Colon (tissue), 2 donors: ENCODE measurements around the gene SETD1B.
"Not testable (repeated sequence)": the region's sequence is repeated elsewhere in the genome, so short reads cannot be mapped to it uniquely, and the experiment has no call there.

ENCODE experiments used
- FAIRE-seq: peaks from 2 replicates; lab custom pipeline; 2012; peaks lifted over from hg19 to GRCh38; lab: Jason Lieb, UNC
- donor health status: control.
- donor health status: control.

The SETD1B gene

GRCh38 chr12:121803861-121804416 is at the start of gene SETD1B:
Gene SETD1B, plus strand, starts transcription at chr12:121804009. Its CDS starts 729 bp downstream, at chr12:121804738.
- FAIRE-seq = no peak

DNA sequence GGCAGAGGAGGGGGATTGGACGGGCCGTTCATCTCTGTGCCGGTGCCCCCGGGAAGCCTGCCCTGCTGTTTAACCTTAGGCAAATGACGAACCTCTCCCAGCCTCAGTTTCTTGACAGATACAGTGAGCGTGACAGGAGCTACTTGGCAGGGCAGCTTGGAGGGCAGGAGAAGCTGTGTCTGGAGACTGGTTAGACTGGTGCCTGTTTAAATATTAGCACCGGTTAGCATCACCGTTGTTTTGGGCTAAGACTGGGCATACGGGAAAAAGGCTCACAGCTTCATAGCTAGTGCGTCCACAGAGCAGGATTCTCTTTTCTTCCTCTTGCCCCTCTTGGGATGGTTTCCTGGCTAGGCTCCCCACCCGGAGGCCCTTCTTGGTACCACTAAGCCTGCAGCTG is 49.0 kb upstream of the SETD1B start:
- FAIRE-seq = no peak

- FAIRE-seq = no peak
Observed at GRCh38 chr12:121755591-121755990, 48.2 kb upstream of the SETD1B start.

GRCh38 chr12:121758536-121758935 is 45.3 kb upstream of the SETD1B start:
- FAIRE-seq = not testable (repeated sequence)

- no peak for FAIRE-seq
Observed at GRCh38 chr12:121762269-121762668, 41.5 kb upstream of the SETD1B start.

GRCh38 chr12:121764808-121765207 is 39.0 kb upstream of the SETD1B start:
- no peak for FAIRE-seq

DNA sequence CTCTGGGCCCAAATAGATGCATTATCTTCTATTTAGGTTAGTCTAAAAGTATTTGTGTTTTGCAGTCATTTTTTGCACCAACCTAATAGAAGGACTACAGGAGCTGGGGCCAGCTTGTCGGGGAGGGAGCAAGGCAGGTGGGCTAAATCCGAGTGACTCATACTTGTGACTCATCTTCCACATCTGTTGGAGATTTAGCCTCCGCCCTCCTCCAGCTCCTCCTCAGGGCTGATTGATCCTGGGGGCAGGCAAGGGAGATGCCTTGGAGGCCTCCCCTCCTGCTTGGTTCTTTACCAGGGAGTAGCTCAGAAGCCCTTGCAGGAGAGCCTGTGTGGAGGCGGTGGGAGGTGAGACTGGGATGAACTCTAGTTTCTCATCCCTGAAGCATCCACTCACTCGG is 38.2 kb upstream of the SETD1B start:
- no peak for FAIRE-seq

DNA sequence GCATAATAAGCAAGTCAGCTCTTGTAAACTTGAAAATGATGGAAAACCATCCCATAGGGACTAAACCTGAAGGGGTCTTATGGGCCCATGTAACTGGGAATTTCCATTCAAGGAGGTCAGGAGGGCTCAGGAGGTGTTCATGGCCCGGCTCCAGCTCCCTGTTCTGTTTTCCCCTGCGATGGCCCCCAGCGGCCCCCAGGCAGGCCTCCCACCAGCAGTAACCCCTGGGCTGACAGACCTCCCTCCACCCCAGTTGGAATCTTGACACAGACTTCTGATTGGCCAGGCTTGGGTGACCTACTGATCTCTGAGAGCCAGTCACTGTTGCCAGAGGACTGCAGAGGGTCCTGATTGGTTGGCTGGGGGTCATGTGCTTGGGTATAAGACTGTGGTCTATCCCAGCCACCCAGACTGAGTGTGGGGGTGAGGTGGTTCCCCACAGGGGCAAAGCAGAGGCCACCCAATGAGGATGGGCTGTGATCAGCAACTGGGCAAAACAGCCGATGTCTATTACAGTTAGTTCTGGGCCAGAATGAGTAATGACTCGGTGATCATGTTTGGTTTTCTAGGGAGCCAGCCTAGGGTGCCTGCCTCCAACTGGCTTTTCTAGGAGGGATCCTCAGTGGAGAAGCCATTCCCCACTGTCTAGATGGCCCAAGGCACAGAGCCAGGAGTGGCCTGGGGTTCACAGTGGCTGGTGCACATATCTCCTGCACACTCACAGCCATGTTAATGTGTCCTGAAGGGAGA is 37.3 kb upstream of the SETD1B start:
- no peak for FAIRE-seq

- FAIRE-seq = no peak
Observed at GRCh38 chr12:121767525-121768016, 36.2 kb upstream of the SETD1B start.

DNA sequence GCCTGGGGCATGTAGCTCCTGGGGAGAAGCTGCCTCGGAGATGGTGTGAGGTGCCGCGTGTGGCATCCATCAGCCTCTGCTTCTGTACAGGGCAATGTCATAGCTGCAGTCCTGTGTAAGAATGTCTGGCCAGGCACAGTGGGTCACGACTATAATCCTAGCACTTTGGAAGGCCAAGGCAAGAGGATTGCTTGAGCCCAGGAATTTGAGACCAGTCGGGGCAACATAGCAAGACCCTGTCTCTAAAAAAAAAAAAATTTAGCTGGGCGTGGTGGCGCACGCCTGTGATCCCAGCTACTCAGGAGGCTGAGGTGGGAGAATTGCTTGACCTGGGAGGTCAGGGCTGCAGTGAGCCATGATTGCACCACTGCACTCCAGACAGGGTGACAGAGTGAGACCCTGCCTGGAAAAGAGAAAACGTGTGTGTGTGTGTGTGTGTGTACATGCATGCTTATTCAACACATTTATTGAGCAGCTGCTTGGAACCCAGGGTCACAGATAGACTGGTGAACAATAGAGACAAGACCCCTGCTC is 34.4 kb upstream of the SETD1B start:
- no peak for FAIRE-seq

DNA sequence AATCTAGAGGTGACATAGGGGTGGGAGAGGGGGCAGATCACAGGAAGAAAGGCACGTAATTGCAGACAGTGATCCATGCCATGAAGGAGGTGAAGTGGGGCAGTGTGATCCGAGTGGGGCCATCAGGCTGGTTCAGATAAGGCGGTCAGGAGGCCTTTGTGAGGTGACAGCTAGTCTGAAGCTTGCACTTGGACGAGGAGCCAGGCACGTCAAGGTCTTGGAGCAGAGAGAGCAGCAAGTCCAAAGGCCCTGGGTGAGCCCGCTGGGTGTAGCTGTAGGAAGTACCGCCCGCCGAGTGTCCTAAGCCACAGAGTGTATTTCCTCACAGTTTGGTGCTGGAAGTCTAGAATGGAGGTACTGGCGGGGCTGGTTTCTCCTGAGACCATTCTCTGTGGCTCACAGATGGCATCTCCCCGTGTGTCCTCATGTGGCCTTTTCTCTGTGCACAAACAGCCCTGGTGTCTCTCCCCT is 33.9 kb upstream of the SETD1B start:
- no peak for FAIRE-seq

GRCh38 chr12:121770388-121770787 is 33.4 kb upstream of the SETD1B start:
- no peak for FAIRE-seq

- no peak for FAIRE-seq
Observed at GRCh38 chr12:121770813-121771625, 32.8 kb upstream of the SETD1B start.

DNA sequence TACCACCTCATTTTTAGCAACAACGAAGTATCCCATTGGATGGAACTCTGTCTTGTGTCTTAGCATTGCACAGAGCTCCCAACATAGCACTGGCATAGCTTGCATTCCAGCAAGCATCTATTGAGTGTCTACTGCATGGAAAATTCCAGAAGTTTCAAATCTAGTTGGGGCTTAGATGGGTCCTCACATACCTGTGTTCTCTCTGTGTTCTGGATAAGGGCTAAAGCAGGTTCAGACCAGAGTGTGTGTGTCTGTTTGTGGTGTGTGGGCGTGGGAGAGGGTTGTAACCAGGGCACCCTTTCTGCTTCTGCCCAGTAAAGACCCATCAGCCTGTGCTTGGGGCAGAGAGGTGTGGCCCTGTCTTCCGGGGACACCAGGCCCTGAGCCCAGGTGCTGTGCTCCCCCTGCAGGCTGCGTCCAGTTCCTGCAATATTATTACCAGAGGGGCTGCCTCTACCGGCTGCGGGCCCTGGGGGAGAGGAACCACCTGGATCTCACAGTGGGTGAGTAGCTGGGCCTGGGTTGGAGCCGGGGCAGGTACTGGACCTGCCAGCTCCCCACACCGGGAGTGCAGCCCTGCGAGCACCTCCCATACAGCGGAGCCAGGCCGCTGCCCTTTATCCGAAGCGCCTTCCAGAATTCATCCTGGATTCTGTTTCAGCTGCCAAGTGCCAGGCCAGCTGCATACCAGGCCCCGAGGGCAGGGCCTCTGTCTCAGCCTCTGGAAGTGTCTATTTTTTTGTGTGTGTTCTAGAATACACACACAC is 30.6 kb upstream of the SETD1B start:
- FAIRE-seq = no peak

- FAIRE-seq = no peak
Observed at GRCh38 chr12:121774968-121775474, 28.8 kb upstream of the SETD1B start.

DNA sequence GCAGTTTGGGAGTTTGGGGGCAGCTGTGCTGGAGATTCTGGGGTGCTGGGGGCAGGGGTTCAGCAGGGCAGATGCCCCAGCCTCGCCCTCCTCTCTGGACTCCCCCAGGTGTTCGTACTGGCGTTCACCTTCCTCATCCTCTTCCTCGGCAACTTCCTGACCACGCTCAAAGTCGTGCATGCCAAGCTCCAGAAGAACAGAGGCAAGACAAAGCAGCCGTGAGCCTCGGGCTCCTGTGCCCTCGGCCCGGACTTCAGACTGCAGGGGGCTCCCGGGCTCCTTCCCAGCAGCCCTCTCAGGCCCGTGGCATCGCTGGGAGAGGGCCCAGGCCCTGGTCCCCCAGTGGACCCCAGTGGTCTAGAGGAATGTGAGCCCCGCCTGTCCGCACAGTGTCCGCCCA is 28.3 kb upstream of the SETD1B start:
- no peak for FAIRE-seq

DNA sequence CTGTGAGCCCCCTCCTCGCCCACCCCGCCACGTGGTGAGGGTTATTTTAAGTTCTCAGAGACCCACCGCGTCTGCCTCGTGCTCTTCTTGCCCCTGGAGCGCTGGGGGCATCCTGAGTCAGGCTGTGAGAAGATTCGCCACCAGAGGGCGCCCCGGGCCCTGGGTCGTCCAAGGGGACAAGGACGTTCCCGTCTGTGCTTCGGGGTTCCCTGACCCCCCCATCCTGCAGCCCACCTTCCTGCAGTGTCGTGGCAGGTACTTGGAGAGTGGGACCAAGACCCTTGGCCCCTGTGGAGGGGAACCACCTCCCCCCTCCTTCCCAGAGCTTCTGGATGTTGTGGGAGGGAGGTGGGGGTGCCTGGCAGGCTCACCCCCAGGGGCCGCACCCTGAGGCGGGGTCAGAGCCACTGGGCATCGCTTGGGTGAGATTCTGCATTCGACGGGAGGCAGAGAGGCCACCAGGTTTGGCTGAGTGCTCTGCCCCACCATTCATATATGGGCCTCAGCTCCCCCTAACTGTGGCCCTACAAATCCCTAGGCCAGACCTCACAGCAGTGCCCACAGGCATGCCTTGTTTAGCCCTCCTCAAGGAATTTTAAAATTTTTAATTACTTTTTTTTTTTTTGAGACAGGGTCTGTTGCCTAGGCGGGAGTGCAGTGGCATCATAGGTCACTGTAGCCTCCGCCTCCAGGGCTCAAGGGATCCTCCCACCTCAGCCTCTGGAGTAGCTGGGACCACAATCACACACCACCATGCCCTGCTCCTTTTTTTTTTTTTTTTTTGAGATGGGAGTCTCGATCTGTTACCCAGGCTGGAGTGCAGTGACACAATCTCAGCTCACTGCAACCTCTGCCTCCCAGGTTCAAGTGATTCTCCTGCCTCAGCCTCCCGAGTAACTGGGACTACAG is 27.4 kb upstream of the SETD1B start:
- FAIRE-seq = no peak

DNA sequence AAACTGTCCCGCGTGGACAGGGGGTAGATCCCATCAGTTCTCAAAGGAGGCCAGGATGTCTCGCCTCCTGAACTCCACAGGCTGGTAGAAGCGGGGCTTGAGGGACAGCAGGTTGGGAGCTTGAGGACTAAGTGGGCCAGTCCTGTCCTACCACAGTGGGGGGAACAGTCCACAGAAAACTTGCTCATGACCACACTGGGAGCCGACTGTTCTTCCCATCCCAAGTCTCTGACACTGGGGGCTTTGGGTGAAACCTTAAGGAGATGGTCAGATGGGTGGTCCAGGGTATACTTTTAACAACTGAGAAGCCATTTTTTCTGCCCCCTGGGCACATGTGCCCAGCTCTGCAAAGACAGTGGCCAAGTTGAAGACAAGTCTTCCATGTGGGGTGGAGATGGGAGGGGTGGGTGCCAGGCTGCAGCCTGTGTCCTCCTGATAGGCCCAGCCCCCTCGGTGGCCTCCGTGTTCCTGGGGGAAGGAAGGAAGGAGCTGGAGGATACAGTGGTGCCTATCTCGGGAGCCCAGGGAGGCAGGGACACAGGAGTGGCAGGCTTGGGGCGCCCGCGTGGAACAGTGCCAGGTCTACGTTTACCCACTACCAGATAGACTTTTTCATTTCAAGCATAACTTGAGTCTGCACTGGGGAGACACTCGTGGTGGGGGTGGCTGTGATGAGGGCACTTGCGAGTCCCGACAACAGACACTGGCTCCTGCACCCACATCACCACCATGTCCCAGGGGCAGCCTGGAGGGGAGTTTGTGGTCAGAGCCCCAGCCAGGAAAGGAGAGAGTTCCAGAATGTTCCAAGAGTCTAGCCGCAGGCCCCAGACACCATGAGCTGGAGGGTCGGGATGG is 25.0 kb upstream of the SETD1B start:
- no peak for FAIRE-seq

- FAIRE-seq = no peak
Observed at GRCh38 chr12:121779422-121779895, 24.4 kb upstream of the SETD1B start.
